Astrocyte (in vitro differentiated cells and primary cell): ENCODE data around the gene SLA2. TPM values are rescaled to one million over a fixed set of nuclear protein-coding genes. Genes with fewer than 3 reads are reported as not detected.
A peak's percentile ranks its signal among the peaks of the same experiment; 100 is the strongest.
"Not testable (repeated sequence)": the region's sequence is repeated elsewhere in the genome, so short reads cannot be mapped to it uniquely, and the experiment has no call there.

ENCODE experiments used
- DNase-seq: peaks from one replicate; pipeline ENCODE4 v3.0.0-alpha.2; 2010; ENCODE audit warnings: low read depth
- FAIRE-seq: peaks from 2 replicates; lab custom pipeline; 2011; peaks lifted over from hg19 to GRCh38; lab: Jason Lieb, UNC
- H2AFZ ChIP-seq: 2 replicates; pipeline ENCODE4 v1.6.0; 2012; ENCODE audit warnings: low read depth, low read length, inconsistent platforms
- H3K27ac ChIP-seq: 2 replicates; pipeline ENCODE4 v1.5.1; 2011; ENCODE audit warnings: low read depth, low read length, inconsistent platforms
- H3K27me3 ChIP-seq: 2 replicates; pipeline ENCODE4 v1.6.0; 2011; ENCODE audit warnings: low read length, inconsistent platforms; ENCODE audit not compliant: insufficient read depth
- H3K36me3 ChIP-seq: 2 replicates; pipeline ENCODE4 v1.5.1; 2011; ENCODE audit warnings: low read length, inconsistent platforms; ENCODE audit not compliant: insufficient read depth
- H3K4me1 ChIP-seq: 2 replicates; pipeline ENCODE4 v1.5.1; 2011; ENCODE audit warnings: low read length, inconsistent platforms; ENCODE audit not compliant: insufficient read depth
- H3K4me2 ChIP-seq: 2 replicates; pipeline ENCODE4 v1.6.0; 2012; ENCODE audit warnings: low read length, inconsistent platforms
- H3K4me3 ChIP-seq: 2 replicates; pipeline ENCODE4 v1.5.1; 2011; ENCODE audit warnings: low read depth, mild to moderate bottlenecking, low read length, inconsistent platforms; ENCODE audit not compliant: insufficient read depth
- H3K79me2 ChIP-seq: 2 replicates; pipeline ENCODE4 v1.6.0; 2012; ENCODE audit warnings: mild to moderate bottlenecking, low read length, inconsistent platforms; ENCODE audit not compliant: insufficient read depth
- H3K9ac ChIP-seq: 2 replicates; pipeline ENCODE4 v1.6.0; 2012; ENCODE audit warnings: mild to moderate bottlenecking, low read length, inconsistent platforms
- H3K9me3 ChIP-seq: 2 replicates; pipeline ENCODE4 v1.5.1; 2012; ENCODE audit warnings: low read depth, mild to moderate bottlenecking, low read length, inconsistent platforms; ENCODE audit not compliant: insufficient read depth
- H4K20me1 ChIP-seq: 2 replicates; pipeline ENCODE4 v1.6.0; 2012; ENCODE audit warnings: low read length, inconsistent platforms; ENCODE audit not compliant: insufficient read depth
- H3K27ac Mint-ChIP-seq: one replicate; pipeline ENCODE4 v1.8.0; 2021; ENCODE audit warnings: mild to moderate bottlenecking, mixed read lengths; ENCODE audit not compliant: unreplicated experiment
- H3K27me3 Mint-ChIP-seq: one replicate; pipeline ENCODE4 v1.8.0; 2021; ENCODE audit warnings: low read depth, mixed read lengths; ENCODE audit not compliant: unreplicated experiment
- H3K36me3 Mint-ChIP-seq: one replicate; pipeline ENCODE4 v1.8.0; 2021; ENCODE audit warnings: low read depth, mixed read lengths; ENCODE audit not compliant: unreplicated experiment
- H3K4me1 Mint-ChIP-seq: one replicate; pipeline ENCODE4 v1.8.0; 2021; ENCODE audit warnings: low read depth, mixed read lengths; ENCODE audit not compliant: unreplicated experiment
- H3K4me3 Mint-ChIP-seq: one replicate; pipeline ENCODE4 v1.8.0; 2021; ENCODE audit warnings: mild to moderate bottlenecking, moderate library complexity, mixed read lengths; ENCODE audit not compliant: unreplicated experiment
- H3K9me3 Mint-ChIP-seq: one replicate; pipeline ENCODE4 v1.8.0; 2021; ENCODE audit warnings: mild to moderate bottlenecking, mixed read lengths; ENCODE audit not compliant: unreplicated experiment
- CTCF ChIP-seq: IDR thresholded peaks from 2 replicates; pipeline ENCODE4 v1.5.1; 2011; ENCODE audit warnings: low read depth, mild to moderate bottlenecking, inconsistent platforms, low read length, moderate library complexity; ENCODE audit not compliant: insufficient read depth
- EZH2 ChIP-seq: IDR thresholded peaks from 2 replicates; pipeline ENCODE4 v1.6.1; 2012; ENCODE audit warnings: mild to moderate bottlenecking, low read length, inconsistent platforms; ENCODE audit not compliant: insufficient read depth
- total RNA-seq: library from RNA; stranded (reverse); gene quantifications from 2 replicates; pipeline ENCODE4 v1.2.1, GENCODE V29; 2021

SLA2 gene
- total RNA-seq, 1 donor from 2014 or later: 0.14 TPM

DNA sequence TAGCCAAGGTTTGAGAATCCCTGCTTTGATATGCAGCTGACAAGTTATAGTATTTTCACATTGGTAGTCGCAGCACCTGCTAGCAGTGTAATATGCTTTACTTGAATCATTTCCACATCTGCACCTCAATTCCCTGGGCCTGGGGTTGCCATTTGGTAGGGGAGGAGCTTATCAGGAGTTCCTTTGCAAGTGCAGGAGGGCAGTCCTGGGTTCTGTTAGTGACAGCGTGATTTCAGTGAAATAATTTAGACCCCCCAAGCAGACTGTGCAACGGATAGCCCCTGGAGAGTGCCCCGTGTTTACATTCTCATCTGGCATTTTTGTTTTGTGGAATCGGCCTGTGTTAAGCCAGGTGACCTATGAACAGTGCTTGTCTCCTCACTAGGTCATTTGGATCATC is 34.4 kb downstream of the SLA2 start:
- no peaks in the 10 kb centered on the region for H3K9me3 Mint-ChIP-seq
- H3K9me3 ChIP-seq: no peaks in the 10 kb centered on the region
- no peak overlapping the region for H3K27ac ChIP-seq
- no peak overlapping the region for H3K4me3 Mint-ChIP-seq
- peaks cover 25% of the 10 kb centered on the region for H3K79me2 ChIP-seq
- H3K4me1 ChIP-seq: peaks cover 12% of the 10 kb centered on the region
- H3K4me2 ChIP-seq: no peak overlapping the region
- H4K20me1 ChIP-seq: peaks cover 69% of the 10 kb centered on the region
- TF ChIP-seq CTCF (no peak), EZH2 (no peak)
- no peak for DNase-seq
- H3K27ac Mint-ChIP-seq: no peak overlapping the region
- H3K36me3 Mint-ChIP-seq: peaks cover 13% of the 10 kb centered on the region
- no peak overlapping the region for H3K4me3 ChIP-seq
- H3K9ac ChIP-seq: no peak overlapping the region
- no peaks in the 10 kb centered on the region for H3K27me3 ChIP-seq
- FAIRE-seq: no peak
- peaks cover 26% of the 10 kb centered on the region for H3K36me3 ChIP-seq
- H3K4me1 Mint-ChIP-seq: peaks cover 7% of the 10 kb centered on the region
- no peak overlapping the region for H2AFZ ChIP-seq
- no peaks in the 10 kb centered on the region for H3K27me3 Mint-ChIP-seq

GRCh38 chr20:36608388-36608728 is 37.6 kb downstream of the SLA2 start:
- H3K4me1 Mint-ChIP-seq, H3K27ac Mint-ChIP-seq, FAIRE-seq, H3K27me3 ChIP-seq, H2AFZ ChIP-seq, H3K9me3 ChIP-seq, H3K9me3 Mint-ChIP-seq, H3K4me3 Mint-ChIP-seq, H3K4me3 ChIP-seq, H3K4me2 ChIP-seq, H3K27ac ChIP-seq, H3K27me3 Mint-ChIP-seq, H3K9ac ChIP-seq, DNase-seq: not testable (repeated sequence)
- H4K20me1 ChIP-seq: peaks cover 56% of the 10 kb centered on the region
- H3K79me2 ChIP-seq: peaks cover 37% of the 10 kb centered on the region
- peaks cover 21% of the 10 kb centered on the region for H3K4me1 ChIP-seq
- peaks cover 23% of the 10 kb centered on the region for H3K36me3 ChIP-seq
- H3K36me3 Mint-ChIP-seq: peaks cover 13% of the 10 kb centered on the region

DNA sequence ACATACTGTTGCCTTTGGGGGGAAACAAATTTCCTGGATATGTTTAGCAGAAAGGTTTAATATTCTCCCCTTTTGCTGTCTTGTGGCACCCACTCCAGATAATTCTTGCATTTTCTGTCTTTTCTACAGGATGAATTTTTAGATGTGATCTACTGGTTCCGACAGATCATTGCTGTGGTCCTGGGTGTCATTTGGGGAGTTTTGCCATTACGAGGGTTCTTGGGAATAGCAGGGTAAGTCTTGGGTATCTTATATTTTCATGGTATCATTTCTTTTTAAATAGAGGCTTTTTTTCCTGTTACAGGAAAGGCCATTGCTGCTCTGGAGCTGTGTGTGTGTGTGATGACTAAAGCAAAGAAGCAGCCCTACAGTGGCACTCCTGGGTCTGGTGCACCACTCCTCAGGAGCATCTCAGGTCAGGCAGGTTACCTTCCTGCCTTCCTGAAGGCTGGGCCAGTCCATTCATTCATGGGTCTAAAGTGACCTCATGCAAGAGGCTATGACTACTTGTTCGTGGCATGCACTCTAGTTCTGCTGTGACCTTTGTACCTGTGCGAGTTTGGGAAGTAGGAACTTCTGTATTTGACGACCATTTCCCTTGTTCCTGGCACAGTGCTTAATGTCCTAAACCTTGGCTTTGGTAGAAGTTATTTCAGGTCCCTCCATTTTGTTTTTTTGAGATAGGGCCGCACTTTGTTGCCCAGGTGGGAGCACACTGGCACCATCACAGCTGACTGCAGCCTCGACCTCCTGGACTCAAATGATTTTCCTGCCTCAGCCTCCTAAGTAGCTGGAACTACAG is 38.2 kb downstream of the SLA2 start:
- Histone ChIP-seq H3K36me3 (peaks cover 23% of the 10 kb centered on the region), H3K27ac (no peak overlapping the region), H3K79me2 (peaks cover 37% of the 10 kb centered on the region), H3K9ac (no peak overlapping the region), H3K27me3 (no peaks in the 10 kb centered on the region), H3K4me2 (peak overlapping the region; percentile 84), H2AFZ (no peak overlapping the region), H3K9me3 (no peaks in the 10 kb centered on the region), H4K20me1 (peaks cover 51% of the 10 kb centered on the region), H3K4me3 (no peak overlapping the region), H3K4me1 (peaks cover 21% of the 10 kb centered on the region)
- DNase-seq (no peak), FAIRE-seq (no peak)
- peak overlapping the region; percentile 54 for H3K27ac Mint-ChIP-seq
- no peak for TF ChIP-seq CTCF
- no peak for TF ChIP-seq EZH2
- peaks cover 10% of the 10 kb centered on the region for H3K36me3 Mint-ChIP-seq
- H3K9me3 Mint-ChIP-seq: no peaks in the 10 kb centered on the region
- H3K4me1 Mint-ChIP-seq: peaks cover 7% of the 10 kb centered on the region
- H3K4me3 Mint-ChIP-seq: peak overlapping the region; percentile 79
- H3K27me3 Mint-ChIP-seq: no peaks in the 10 kb centered on the region
